ENCODE measurements around the gene SGIP1. TPM values are rescaled to one million over a fixed set of nuclear protein-coding genes. Genes with fewer than 3 reads are reported as not detected.
A peak's percentile ranks its signal among the peaks of the same experiment; 100 is the strongest.

The SGIP1 gene
- total RNA-seq, 1 donor from 2014 or later, result 12.4 TPM

GRCh38 chr1:66542811-66543767 lies 9.1 kb downstream of the SGIP1 start:
- no peak for TF ChIP-seq CTCF (IDR thresholded peaks at IDR 0.05)
- Histone ChIP-seq H3K27me3 (ENCODE audit: low read depth) (no peaks in the 10 kb centered on the region), H3K9me3 (no peaks in the 10 kb centered on the region), H3K4me3 (no peak overlapping the region), H3K36me3 (no peaks in the 10 kb centered on the region), H3K27ac (peak overlapping the region; percentile 53), H3K4me1 (peaks cover 12% of the 10 kb centered on the region)
- peak; percentile 86 to 87 for ATAC-seq
- no peak for DNase-seq
- intact Hi-C loops (cut with DNase I), result no loop called here

- TF ChIP-seq CTCF (IDR thresholded peaks at IDR 0.05), result no peak
- ATAC-seq (no peak), DNase-seq (no peak)
- no peaks in the 10 kb centered on the region for H3K27me3 ChIP-seq (ENCODE audit: low read depth)
- no peak overlapping the region for H3K27ac ChIP-seq
- no peaks in the 10 kb centered on the region for H3K9me3 ChIP-seq
- peaks cover 12% of the 10 kb centered on the region for H3K4me1 ChIP-seq
- H3K4me3 ChIP-seq, result no peak overlapping the region
- intact Hi-C loops (cut with DNase I), result no loop called here
- H3K36me3 ChIP-seq, result no peaks in the 10 kb centered on the region
These were observed 12.3 kb downstream of the SGIP1 start for GRCh38 chr1:66546047-66546810.

- no peak for ATAC-seq
- Histone ChIP-seq H3K9me3 (no peaks in the 10 kb centered on the region), H3K4me3 (no peak overlapping the region), H3K27me3 (ENCODE audit: low read depth) (no peaks in the 10 kb centered on the region), H3K27ac (no peak overlapping the region), H3K4me1 (peaks cover under 1% of the 10 kb centered on the region), H3K36me3 (no peaks in the 10 kb centered on the region)
- no peak for TF ChIP-seq CTCF (IDR thresholded peaks at IDR 0.05)
- no peak for DNase-seq
- intact Hi-C loops (cut with DNase I), result no loop called here
These were observed 15.1 kb downstream of the SGIP1 start for GRCh38 chr1:66549017-66549416.

GRCh38 chr1:66550243-66550642 lies 16.3 kb downstream of the SGIP1 start:
- DNase-seq (no peak), ATAC-seq (no peak)
- intact Hi-C loops (cut with DNase I), result no loop called here
- Histone ChIP-seq H3K27me3 (ENCODE audit: low read depth) (no peaks in the 10 kb centered on the region), H3K27ac (no peak overlapping the region), H3K4me3 (no peak overlapping the region), H3K4me1 (no peaks in the 10 kb centered on the region), H3K9me3 (no peaks in the 10 kb centered on the region), H3K36me3 (no peaks in the 10 kb centered on the region)
- no peak for TF ChIP-seq CTCF (IDR thresholded peaks at IDR 0.05)

GRCh38 chr1:66552287-66552686 lies 18.3 kb downstream of the SGIP1 start:
- intact Hi-C loops (cut with DNase I), result no loop called here
- no peaks in the 10 kb centered on the region for H3K4me1 ChIP-seq
- no peak overlapping the region for H3K27ac ChIP-seq
- no peak for TF ChIP-seq CTCF (IDR thresholded peaks at IDR 0.05)
- no peaks in the 10 kb centered on the region for H3K9me3 ChIP-seq
- no peak overlapping the region for H3K4me3 ChIP-seq
- DNase-seq (no peak), ATAC-seq (no peak)
- H3K27me3 ChIP-seq (ENCODE audit: low read depth), result no peaks in the 10 kb centered on the region
- no peaks in the 10 kb centered on the region for H3K36me3 ChIP-seq
